ENCODE data around the gene HPCA.

The HPCA gene

DNA sequence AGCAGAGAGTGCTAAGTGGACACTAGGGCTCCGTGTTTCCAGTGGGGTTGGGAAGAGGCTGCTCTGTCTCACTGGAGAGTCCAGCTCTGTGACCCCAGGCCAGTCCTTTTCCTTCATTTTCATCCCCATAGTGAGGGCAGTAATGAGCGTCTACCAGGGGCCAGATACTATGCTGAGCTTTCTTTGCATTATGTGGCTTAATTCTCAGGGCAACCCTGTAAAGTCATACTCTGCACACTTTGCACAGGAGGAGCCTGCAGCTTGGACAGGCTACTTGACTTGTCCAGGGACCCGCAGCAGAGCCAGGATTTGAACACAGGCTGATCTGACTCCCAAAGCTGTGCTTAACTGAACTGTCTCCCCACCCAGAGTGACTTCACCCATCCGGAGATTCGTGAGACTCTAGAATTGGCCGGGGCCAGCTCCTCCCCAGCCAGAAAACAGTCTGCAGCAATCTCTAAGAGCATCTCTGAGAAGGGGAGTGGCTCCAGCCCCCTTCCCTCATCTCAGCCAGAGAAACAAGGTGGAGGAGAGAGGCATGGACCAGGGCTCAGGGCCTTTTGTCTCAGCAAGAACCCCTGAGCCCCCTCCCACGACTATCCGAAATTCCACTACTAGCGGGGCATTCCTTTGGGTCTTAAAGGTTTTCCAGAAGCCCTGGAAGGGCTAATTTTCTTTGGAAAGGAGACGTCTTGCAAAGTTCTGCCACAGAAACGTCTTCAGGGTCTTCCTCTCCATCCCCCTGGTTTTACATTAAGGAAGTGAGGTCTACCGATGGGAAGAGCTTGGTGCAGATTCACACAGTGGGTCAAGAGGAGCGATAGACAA, 14.7 kb upstream of the HPCA start:
- no peak for DNase-seq (ENCODE audit: low read depth in 2 of 2)

DNA sequence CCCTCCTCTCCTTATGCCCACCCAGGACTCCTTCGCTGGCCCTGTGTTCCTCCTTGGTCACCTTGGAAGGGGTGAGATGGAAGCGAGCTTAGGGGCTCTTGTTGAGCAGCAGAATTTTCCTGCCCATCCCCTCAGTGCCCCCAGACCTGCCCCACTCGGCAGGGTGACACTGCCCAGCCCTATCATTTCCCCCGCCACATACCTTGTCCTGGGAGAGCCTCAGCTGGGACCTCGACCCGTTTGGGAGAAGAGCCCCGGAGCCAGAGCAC, 14.2 kb upstream of the HPCA start:
- no peak for DNase-seq (ENCODE audit: low read depth in 2 of 2)

- no peak for DNase-seq (ENCODE audit: low read depth in 2 of 2)
Observed at GRCh38 chr1:32873484-32873883, 12.8 kb upstream of the HPCA start.

DNA sequence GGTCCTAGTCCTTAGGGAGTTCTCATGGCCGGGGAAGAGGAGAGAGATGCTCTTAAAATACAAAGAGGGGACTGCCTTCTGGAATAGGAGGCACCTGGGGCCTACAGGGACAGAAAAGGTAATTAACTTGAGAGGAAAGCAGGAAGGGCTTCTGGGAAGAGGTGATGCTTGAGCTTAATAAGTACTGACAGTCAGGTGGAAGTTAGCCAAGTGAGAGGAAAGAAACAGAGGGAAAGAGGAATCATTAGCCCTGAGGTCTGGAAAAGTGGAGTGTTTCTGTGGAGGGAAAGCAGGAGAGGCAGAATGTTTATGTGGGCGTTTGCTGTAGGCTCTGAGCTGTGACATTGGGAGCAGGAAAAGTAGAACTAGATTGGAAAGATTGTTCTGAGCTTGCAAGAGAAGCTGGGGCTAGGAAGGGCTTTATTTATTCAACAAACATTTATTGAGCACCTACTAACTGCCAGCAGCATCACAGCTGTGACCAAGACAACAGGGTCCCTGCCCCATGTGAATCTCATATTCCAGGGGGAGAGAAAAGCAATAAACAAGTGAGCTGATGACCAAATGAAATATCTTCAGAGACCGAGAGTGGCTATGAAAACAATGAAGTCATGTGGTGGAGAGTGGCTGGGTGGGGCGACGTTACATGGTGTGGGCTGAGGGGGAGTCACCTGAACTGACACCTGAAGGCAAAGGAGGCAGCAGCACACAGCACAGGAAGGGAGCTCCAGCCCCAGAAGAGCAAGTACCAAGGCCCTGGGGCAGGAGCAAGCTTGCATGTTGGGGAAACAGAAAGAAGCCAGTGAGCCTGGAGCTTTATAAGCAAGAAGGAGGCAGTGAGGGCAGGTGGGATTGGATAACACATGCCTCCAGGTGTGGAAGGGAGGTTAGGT, 11.2 kb upstream of the HPCA start:
- no peak for DNase-seq (ENCODE audit: low read depth in 2 of 2)

- peak in 1 of 2 donors; percentile 38 for DNase-seq (ENCODE audit: low read depth in 2 of 2)
Observed at GRCh38 chr1:32876341-32877210, 9.7 kb upstream of the HPCA start.

DNA sequence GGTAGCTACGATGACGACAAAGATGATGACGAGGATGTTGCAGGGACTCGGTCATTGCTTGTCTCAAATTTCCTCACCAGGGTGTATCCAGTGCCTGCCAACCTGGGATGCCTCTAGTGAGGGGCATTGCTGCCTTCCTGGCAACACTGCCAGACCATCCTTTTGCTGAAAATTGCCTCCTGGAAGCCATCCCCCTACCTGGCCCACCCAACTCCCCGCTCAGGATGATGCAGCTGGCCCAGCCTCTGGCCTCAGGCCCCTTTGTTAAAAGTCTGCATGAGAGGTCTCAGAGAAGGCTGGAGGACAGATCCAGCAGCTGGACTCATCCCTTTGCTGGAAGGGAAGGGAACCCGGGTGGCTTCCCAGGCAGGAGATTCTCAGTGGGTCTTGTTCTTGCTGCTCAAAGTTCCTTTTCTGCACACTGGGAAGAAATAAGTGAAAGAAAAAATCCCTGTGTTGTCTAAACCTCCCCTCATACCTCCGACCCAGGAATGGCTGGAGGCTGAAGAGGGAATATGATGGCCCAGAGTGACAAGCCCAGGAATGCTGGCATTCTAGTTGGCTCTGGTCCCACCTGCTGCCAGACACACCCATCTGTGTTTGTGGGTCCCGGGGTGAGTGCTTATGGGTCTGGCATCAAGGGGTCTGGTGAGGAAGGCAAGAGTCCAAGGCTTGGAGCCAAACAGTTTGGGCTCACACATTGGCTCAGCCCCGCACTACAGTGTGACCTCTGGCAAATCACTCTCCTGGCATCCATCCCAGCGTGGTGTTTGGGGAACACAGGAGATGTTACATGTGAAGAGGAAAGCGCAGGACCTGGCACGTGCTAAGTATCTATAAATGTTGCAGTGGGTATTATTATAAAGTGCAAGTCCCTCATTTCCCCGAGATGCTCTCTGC, 8.8 kb upstream of the HPCA start:
- no peak for DNase-seq (ENCODE audit: low read depth in 2 of 2)

GRCh38 chr1:32878183-32878582, 8.1 kb upstream of the HPCA start:
- no peak for DNase-seq (ENCODE audit: low read depth in 2 of 2)

DNA sequence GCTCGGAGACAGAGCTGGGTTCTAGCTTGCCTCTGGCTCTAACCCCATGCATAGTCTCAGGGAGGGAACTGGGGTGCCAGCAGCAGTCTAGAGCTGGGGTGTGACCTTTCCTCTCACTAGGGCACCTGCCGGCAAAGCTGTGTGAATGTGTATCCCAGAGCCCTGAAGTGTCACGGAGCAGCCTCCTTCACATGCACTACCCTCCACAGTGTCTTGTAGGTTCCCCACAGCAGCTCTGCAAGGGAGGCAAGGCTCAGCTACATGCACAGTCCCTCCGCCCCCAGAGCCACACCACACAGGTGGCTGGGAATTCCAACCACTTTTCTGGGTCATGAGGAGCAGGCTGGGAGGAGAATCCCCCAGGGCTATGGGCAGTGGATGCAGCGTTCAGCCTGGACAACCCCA, 7.7 kb upstream of the HPCA start:
- no peak for DNase-seq (ENCODE audit: low read depth in 2 of 2)

GRCh38 chr1:32881291-32881690, 5.0 kb upstream of the HPCA start:
- DNase-seq (ENCODE audit: low read depth in 2 of 2) = no peak

DNA sequence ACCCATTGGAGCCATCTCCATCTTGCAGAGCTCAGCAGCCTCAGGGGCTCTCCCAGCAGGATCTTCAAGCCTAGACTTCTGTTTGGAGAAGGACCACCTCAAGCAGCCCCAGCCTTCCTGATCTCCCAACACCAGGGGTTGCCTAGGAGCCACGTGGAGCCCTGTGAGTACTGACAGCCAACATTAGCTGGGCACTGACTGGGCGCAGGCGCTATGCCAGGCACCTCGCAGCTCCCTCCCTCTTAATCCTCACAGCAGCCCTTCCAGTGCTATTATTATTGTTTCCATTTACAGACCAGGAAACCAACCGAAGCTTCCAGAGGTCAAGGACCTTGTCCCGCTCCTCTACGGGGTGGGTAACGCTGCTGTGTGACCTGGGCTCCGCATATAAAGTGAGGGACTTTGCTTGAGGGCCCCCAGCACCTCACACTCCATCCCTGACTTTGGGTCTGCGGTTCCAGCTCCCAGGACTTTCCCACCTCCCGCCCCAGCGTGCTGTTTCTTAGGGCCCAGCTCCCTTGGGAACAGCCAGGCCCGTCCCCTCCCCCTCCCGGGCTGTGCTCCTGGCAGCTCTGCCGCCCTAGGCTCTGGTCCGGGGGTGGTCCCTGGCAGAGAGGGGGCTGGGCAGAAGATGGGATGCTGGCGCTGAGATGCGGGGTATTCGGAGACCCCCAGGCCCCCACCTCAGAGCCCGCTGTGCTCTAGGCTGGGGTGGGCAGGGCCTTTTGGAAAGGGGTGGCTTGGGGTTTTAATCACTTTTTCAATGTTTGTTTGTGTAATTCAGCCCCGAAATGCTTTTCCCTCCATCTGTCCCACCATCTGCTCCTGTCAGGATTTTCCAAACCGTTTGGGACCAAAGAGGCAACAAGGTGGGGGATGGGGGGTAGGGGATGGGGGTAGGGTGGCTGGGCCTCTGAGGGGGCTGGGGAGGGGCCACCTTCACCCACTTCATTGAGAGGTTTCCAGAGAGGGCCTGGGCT, 4.1 kb upstream of the HPCA start:
- DNase-seq (ENCODE audit: low read depth in 2 of 2) = no peak

- no peak for DNase-seq (ENCODE audit: low read depth in 2 of 2)
Observed at GRCh38 chr1:32883338-32884031, 2.8 kb upstream of the HPCA start.

GRCh38 chr1:32884032-32884372, 2.3 kb upstream of the HPCA start:
- DNase-seq (ENCODE audit: low read depth in 2 of 2) = no peak

- no peak for DNase-seq (ENCODE audit: low read depth in 2 of 2)
Observed at GRCh38 chr1:32884726-32885125, 1.6 kb upstream of the HPCA start.

DNA sequence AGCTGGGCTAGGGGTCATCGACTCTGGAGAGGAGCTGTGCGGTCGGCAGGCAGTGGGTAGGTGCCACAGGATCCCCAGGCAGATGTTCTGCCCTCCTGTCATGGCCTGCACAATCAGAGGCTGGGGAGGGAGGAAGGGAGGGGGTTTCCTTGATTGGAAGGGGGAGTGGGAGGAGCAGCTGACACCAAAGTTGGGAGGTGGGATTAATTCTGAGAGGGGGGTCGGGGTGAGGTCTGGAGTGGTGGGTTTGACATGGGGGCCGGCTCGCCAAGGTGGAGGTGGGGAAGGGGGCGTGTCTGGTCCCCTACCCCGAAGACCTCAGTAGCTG, 651 bp upstream of the HPCA start:
- no peak for DNase-seq (ENCODE audit: low read depth in 2 of 2)

- DNase-seq (ENCODE audit: low read depth in 2 of 2) = no peak
Observed at GRCh38 chr1:32886828-32887414, 630 bp downstream of the HPCA start.

GRCh38 chr1:32887623-32888022, 1.3 kb downstream of the HPCA start:
- DNase-seq (ENCODE audit: low read depth in 2 of 2) = no peak

DNA sequence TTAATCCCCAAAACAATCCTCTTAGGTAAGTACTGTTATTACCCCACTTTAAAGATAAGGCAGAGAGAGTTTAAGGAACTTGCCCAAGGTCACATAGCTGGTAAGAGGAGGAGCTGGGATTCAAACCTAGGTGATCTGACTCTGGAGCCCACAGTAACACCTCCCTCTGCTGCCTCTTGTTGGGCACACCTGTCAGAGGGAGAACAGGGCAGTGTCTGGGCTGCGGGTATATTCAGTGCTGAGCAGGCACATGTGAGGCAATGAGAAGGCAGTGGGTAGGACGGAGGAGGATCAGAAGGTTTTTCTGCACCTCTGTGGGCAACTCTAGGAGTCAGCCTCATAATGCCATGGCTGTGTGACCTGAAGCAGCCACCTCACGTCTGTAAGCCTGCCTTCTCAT, 1.8 kb downstream of the HPCA start:
- DNase-seq (ENCODE audit: low read depth in 2 of 2) = no peak

GRCh38 chr1:32888677-32889420, 2.6 kb downstream of the HPCA start:
- no peak for DNase-seq (ENCODE audit: low read depth in 2 of 2)
